Right atrium auricular region (tissue), 2 donors: ENCODE results near the gene CLEC4E. TPM values are rescaled to one million over a fixed set of nuclear protein-coding genes. Genes with fewer than 3 reads are reported as not detected.
"Not testable (repeated sequence)": the region's sequence is repeated elsewhere in the genome, so short reads cannot be mapped to it uniquely, and the experiment has no call there.

Source experiments
- DNase-seq: peaks from one replicate; pipeline ENCODE4 v3.0.0-alpha.2; 2019; ENCODE audit warnings: low spot score
- H3K27ac ChIP-seq, 2 donors: fragments of 200-600 bp; sonication (generic); 1 replicate in 1 of 2; 2 replicates in 1 of 2; pipeline ENCODE4 v1.5.1; 2016 to 2019
- H3K27me3 ChIP-seq, 2 donors: fragments of 200-600 bp; sonication (generic); one replicate each; pipeline versions ENCODE4 v1.5.1 to v1.6.0; 2017 to 2019
- H3K36me3 ChIP-seq: fragments of 200-600 bp; sonication (generic); one replicate; pipeline ENCODE4 v1.5.1; 2016
- H3K4me1 ChIP-seq, 2 donors: fragments of 200-600 bp; sonication (generic); one replicate each; pipeline versions ENCODE4 v1.5.1 to v1.6.0; 2017 to 2019
- H3K4me3 ChIP-seq, 2 donors: fragments of 200-600 bp; sonication (generic); 1 replicate in 1 of 2; 2 replicates in 1 of 2; pipeline ENCODE4 v1.5.1; 2017 to 2019; ENCODE audit warnings: mild to moderate bottlenecking in 1 of 2, moderate library complexity in 1 of 2
- H3K9me3 ChIP-seq, 2 donors: fragments of 200-600 bp; sonication (generic); one replicate each; pipeline ENCODE4 v1.5.1; 2019
- CTCF ChIP-seq, 2 donors: fragments of 200-600 bp; sonication (generic); IDR thresholded peaks; one replicate each; pipeline ENCODE4 v1.5.1; 2019; ENCODE audit warnings: antibody characterized with exemption in 2 of 2
- total RNA-seq, 2 donors: library from RNA; depleted of rRNA; stranded (reverse); fragments of >200 nt; gene quantifications; one replicate each; pipeline ENCODE4 v1.1.0, GENCODE V29; 2016

The CLEC4E gene
- total RNA-seq = 1 to 10 TPM in 1 of 2 donors, not detected in 1; 3.2 TPM

GRCh38 chr12:8540831-8541230 lies at the start of gene CLEC4E:
Gene CLEC4E (minus strand): TSS chr12:8540905. CDS start chr12:8540797, 108 bp downstream.
- H3K36me3 ChIP-seq, H3K27me3 ChIP-seq, H3K9me3 ChIP-seq, H3K4me3 ChIP-seq, H3K4me1 ChIP-seq, DNase-seq, H3K27ac ChIP-seq: not testable (repeated sequence)

GRCh38 chr12:8589679-8590078 lies 49.0 kb upstream of the CLEC4E start:
- no peaks in the 10 kb centered on the region for H3K36me3 ChIP-seq
- H3K9me3 ChIP-seq = no peaks in the 10 kb centered on the region
- no peak for DNase-seq
- no peak for TF ChIP-seq CTCF (IDR thresholded peaks at IDR 0.05)
- H3K4me1 ChIP-seq = no peaks in the 10 kb centered on the region
- H3K4me3 ChIP-seq = no peak overlapping the region
- H3K27me3 ChIP-seq = no peaks in the 10 kb centered on the region
- no peak overlapping the region for H3K27ac ChIP-seq

- not testable (repeated sequence) for H3K4me1 ChIP-seq, H3K27ac ChIP-seq, H3K36me3 ChIP-seq, H3K9me3 ChIP-seq, H3K27me3 ChIP-seq, DNase-seq, H3K4me3 ChIP-seq
Observed at GRCh38 chr12:8584478-8584877, 43.8 kb upstream of the CLEC4E start.

- Histone ChIP-seq H3K4me1 (no peaks in the 10 kb centered on the region), H3K27ac (no peak overlapping the region), H3K36me3 (no peaks in the 10 kb centered on the region), H3K4me3 (no peak overlapping the region), H3K9me3 (no peaks in the 10 kb centered on the region), H3K27me3 (no peaks in the 10 kb centered on the region)
- no peak for TF ChIP-seq CTCF (IDR thresholded peaks at IDR 0.05)
- DNase-seq = no peak
Observed at GRCh38 chr12:8584004-8584403, 43.3 kb upstream of the CLEC4E start.

GRCh38 chr12:8581098-8581784 lies 40.5 kb upstream of the CLEC4E start:
- Histone ChIP-seq H3K27me3 (no peaks in the 10 kb centered on the region), H3K27ac (no peak overlapping the region), H3K9me3 (no peaks in the 10 kb centered on the region), H3K4me3 (no peak overlapping the region), H3K36me3 (no peaks in the 10 kb centered on the region), H3K4me1 (no peaks in the 10 kb centered on the region)
- no peak for DNase-seq
- TF ChIP-seq CTCF (IDR thresholded peaks at IDR 0.05) = no peak

- H3K4me1 ChIP-seq = no peaks in the 10 kb centered on the region
- no peak overlapping the region for H3K4me3 ChIP-seq
- no peaks in the 10 kb centered on the region for H3K9me3 ChIP-seq
- H3K36me3 ChIP-seq = no peaks in the 10 kb centered on the region
- H3K27ac ChIP-seq = no peak overlapping the region
- no peak for DNase-seq
- TF ChIP-seq CTCF (IDR thresholded peaks at IDR 0.05) = no peak
- H3K27me3 ChIP-seq = no peaks in the 10 kb centered on the region
Observed at GRCh38 chr12:8577879-8578278, 37.2 kb upstream of the CLEC4E start.

- DNase-seq = no peak
- H3K4me1 ChIP-seq = no peaks in the 10 kb centered on the region
- no peak for TF ChIP-seq CTCF (IDR thresholded peaks at IDR 0.05)
- no peaks in the 10 kb centered on the region for H3K36me3 ChIP-seq
- H3K4me3 ChIP-seq = no peak overlapping the region
- H3K27ac ChIP-seq = no peak overlapping the region
- H3K9me3 ChIP-seq = no peaks in the 10 kb centered on the region
- no peaks in the 10 kb centered on the region for H3K27me3 ChIP-seq
Observed at GRCh38 chr12:8572507-8572906, 31.8 kb upstream of the CLEC4E start.
